ENCODE measurements around the gene CYS1.
"Not testable (repeated sequence)": the region's sequence is repeated elsewhere in the genome, so short reads cannot be mapped to it uniquely, and the experiment has no call there.

CYS1 gene

GRCh38 chr2:10012963-10013461, 67.2 kb downstream of the CYS1 start:
- ChIA-PET CTCF (no interaction called here), POLR2A (no interaction called here)
- TF ChIP-seq CTCF (IDR thresholded peaks at IDR 0.05; ENCODE audit: control extremely low read depth, extremely low read depth, low read depth, missing control alignments) = no peak
- no peak for DNase-seq (ENCODE audit: extremely low spot score)

- POLR2A ChIA-PET; DNase-seq (ENCODE audit: extremely low spot score); CTCF ChIA-PET: not testable (repeated sequence)
Measured at GRCh38 chr2:10012366-10012962, 67.7 kb downstream of the CYS1 start.

- POLR2A ChIA-PET; DNase-seq (ENCODE audit: extremely low spot score); CTCF ChIA-PET: not testable (repeated sequence)
Measured at GRCh38 chr2:10011606-10012325, 68.4 kb downstream of the CYS1 start.

- DNase-seq (ENCODE audit: extremely low spot score); CTCF ChIA-PET; POLR2A ChIA-PET: not testable (repeated sequence)
Measured at GRCh38 chr2:10010861-10011605, 69.2 kb downstream of the CYS1 start.

- DNase-seq (ENCODE audit: extremely low spot score) = no peak
- POLR2A ChIA-PET = no interaction called here
- CTCF ChIA-PET = interaction anchor here (2.1 kb wide), 1 partner anchor 26 kb away, joined by 8 read pairs; no protein-coding TSS in a partner anchor
- no peak for TF ChIP-seq CTCF (IDR thresholded peaks at IDR 0.05; ENCODE audit: control extremely low read depth, extremely low read depth, low read depth, missing control alignments)
Measured at GRCh38 chr2:10009811-10010781, 70.1 kb downstream of the CYS1 start.

GRCh38 chr2:10009271-10009810, 70.9 kb downstream of the CYS1 start:
- CTCF ChIA-PET = interaction anchor here (1.1 to 2.1 kb wide), 2 partner anchors 25 to 209 kb away, joined by 3 to 8 read pairs; no protein-coding TSS in a partner anchor
- POLR2A ChIA-PET = no interaction called here
- no peak for TF ChIP-seq CTCF (IDR thresholded peaks at IDR 0.05; ENCODE audit: control extremely low read depth, extremely low read depth, low read depth, missing control alignments)
- no peak for DNase-seq (ENCODE audit: extremely low spot score)

- POLR2A ChIA-PET = no interaction called here
- CTCF ChIA-PET = interaction anchor here (1.1 to 2.1 kb wide), 2 partner anchors 24 to 209 kb away, joined by 3 to 8 read pairs; no protein-coding TSS in a partner anchor
- TF ChIP-seq CTCF (IDR thresholded peaks at IDR 0.05; ENCODE audit: control extremely low read depth, extremely low read depth, low read depth, missing control alignments) = no peak
- DNase-seq (ENCODE audit: extremely low spot score) = no peak
Measured at GRCh38 chr2:10008809-10009176, 71.4 kb downstream of the CYS1 start.

Data from GM10248 (cell line).